CD8-positive, alpha-beta memory T cell (primary cell): ENCODE results near the gene SULT1E1. TPM values are rescaled to one million over a fixed set of nuclear protein-coding genes. Genes with fewer than 3 reads are reported as not detected.
A peak's percentile ranks its signal among the peaks of the same experiment; 100 is the strongest.

ENCODE experiments used
- CTCF ChIA-PET: fragments of 350-600 bp; sonication (Branson Sonifier 250); formaldehyde crosslinking; loops from one replicate; lab custom pipeline; 2021; ENCODE audit warnings: antibody characterized with exemption; lab: Charles Lee
- POLR2A ChIA-PET: fragments of 350-600 bp; sonication (Branson Sonifier 250); formaldehyde crosslinking; loops from one replicate; lab custom pipeline; 2021; ENCODE audit warnings: antibody characterized with exemption; lab: Charles Lee
- DNase-seq, 5 donors: peaks; one replicate each; pipeline versions ENCODE4 v3.0.0 to v3.0.0-alpha.2; 2020 to 2022; ENCODE audit warnings: mixed read lengths in 1 of 5
- H3K27ac ChIP-seq: one replicate; pipeline ENCODE4 v1.7.0; 2013; ENCODE audit warnings: low read depth, mild to moderate bottlenecking, low read length, moderate library complexity
- H3K27me3 ChIP-seq: 2 replicates; pipeline ENCODE4 v1.7.0; 2013; ENCODE audit warnings: low read length, mild to moderate bottlenecking; ENCODE audit not compliant: insufficient read depth, poor library complexity, severe bottlenecking
- H3K36me3 ChIP-seq: 2 replicates; pipeline ENCODE4 v1.7.0; 2013; ENCODE audit warnings: mild to moderate bottlenecking, low read length, moderate library complexity; ENCODE audit not compliant: insufficient read depth
- H3K4me1 ChIP-seq: 2 replicates; pipeline ENCODE4 v1.7.0; 2013; ENCODE audit warnings: mild to moderate bottlenecking, low read length, moderate library complexity; ENCODE audit not compliant: insufficient read depth
- H3K4me3 ChIP-seq: 2 replicates; pipeline ENCODE4 v1.7.0; 2013; ENCODE audit warnings: mild to moderate bottlenecking, low read length
- H3K9me3 ChIP-seq: 2 replicates; pipeline ENCODE4 v1.7.0; 2013; ENCODE audit warnings: mild to moderate bottlenecking, low read length
- H3K27ac Mint-ChIP-seq, 8 donors: one replicate each; pipeline ENCODE4 v1.8.0; 2020 to 2021; ENCODE audit warnings: mixed read lengths in 8 of 8, mild to moderate bottlenecking in 6 of 8, inconsistent platforms in 3 of 8, moderate library complexity in 3 of 8
- H3K27me3 Mint-ChIP-seq, 2 donors: one replicate each; pipeline ENCODE4 v1.8.0; 2020 to 2021; ENCODE audit warnings: mixed read lengths in 2 of 2, mild to moderate bottlenecking in 1 of 2, moderate library complexity in 1 of 2
- H3K36me3 Mint-ChIP-seq, 3 donors: one replicate each; pipeline ENCODE4 v1.8.0; 2020 to 2021; ENCODE audit warnings: mixed read lengths in 3 of 3, inconsistent platforms in 1 of 3, mild to moderate bottlenecking in 1 of 3
- H3K4me1 Mint-ChIP-seq, 3 donors: one replicate each; pipeline ENCODE4 v1.8.0; 2020 to 2021; ENCODE audit warnings: mixed read lengths in 3 of 3, inconsistent platforms in 1 of 3, mild to moderate bottlenecking in 1 of 3
- H3K4me3 Mint-ChIP-seq, 7 donors: one replicate each; pipeline ENCODE4 v1.8.0; 2020 to 2021; ENCODE audit warnings: mixed read lengths in 7 of 7, mild to moderate bottlenecking in 6 of 7, moderate library complexity in 4 of 7, inconsistent platforms in 2 of 7
- H3K9me3 Mint-ChIP-seq, 5 donors: one replicate each; pipeline ENCODE4 v1.8.0; 2020 to 2022; ENCODE audit warnings: mixed read lengths in 5 of 5, mild to moderate bottlenecking in 3 of 5, moderate library complexity in 2 of 5, inconsistent platforms in 1 of 5
- polyA plus RNA-seq: library from polyadenylated mRNA; unstranded; fragments of 300-500 nt; fragmentation: Illumina TruSeq; gene quantifications from one replicate; pipeline ENCODE4 v1.2.3, GENCODE V29; 2021
- total RNA-seq, 2 experiments: library from RNA; stranded (reverse); gene quantifications; one replicate each; pipeline ENCODE4 v1.2.3, GENCODE V29; 2021

SULT1E1 gene
- total and polyA plus RNA-seq, 3 experiments from 2014 or later: not detected

GRCh38 chr4:69838977-69839376, 21.0 kb downstream of the SULT1E1 start:
- ChIA-PET CTCF (no interaction called here), POLR2A (no interaction called here)
- Mint-ChIP-seq H3K9me3 (no peaks in the 10 kb centered on the region), H3K4me1 (no peaks in the 10 kb centered on the region), H3K27me3 (no peaks in the 10 kb centered on the region), H3K27ac (no peak overlapping the region), H3K4me3 (no peak overlapping the region), H3K36me3 (no peaks in the 10 kb centered on the region)
- Histone ChIP-seq H3K4me1 (no peaks in the 10 kb centered on the region), H3K36me3 (no peaks in the 10 kb centered on the region), H3K4me3 (no peak overlapping the region), H3K27me3 (no peaks in the 10 kb centered on the region), H3K27ac (no peak overlapping the region), H3K9me3 (no peaks in the 10 kb centered on the region)
- no peak for DNase-seq

- CTCF ChIA-PET: no interaction called here
- H3K4me3 Mint-ChIP-seq: no peak overlapping the region
- Histone ChIP-seq H3K9me3 (no peaks in the 10 kb centered on the region), H3K36me3 (no peaks in the 10 kb centered on the region), H3K27ac (no peak overlapping the region), H3K27me3 (no peaks in the 10 kb centered on the region), H3K4me3 (no peak overlapping the region), H3K4me1 (no peaks in the 10 kb centered on the region)
- H3K36me3 Mint-ChIP-seq: no peaks in the 10 kb centered on the region
- H3K27ac Mint-ChIP-seq: no peak overlapping the region
- peaks cover 0 to 2% of the 10 kb centered on the region in 2 donors for H3K27me3 Mint-ChIP-seq
- POLR2A ChIA-PET: no interaction called here
- peaks cover 3 to 7% (median 5%) of the 10 kb centered on the region in 3 donors for H3K4me1 Mint-ChIP-seq
- no peaks in the 10 kb centered on the region for H3K9me3 Mint-ChIP-seq
- DNase-seq: no peak
These were observed 23.7 kb downstream of the SULT1E1 start for GRCh38 chr4:69836287-69836686.

- no peaks in the 10 kb centered on the region for H3K9me3 Mint-ChIP-seq
- POLR2A ChIA-PET: no interaction called here
- H3K27ac ChIP-seq: no peak overlapping the region
- no peaks in the 10 kb centered on the region for H3K36me3 Mint-ChIP-seq
- CTCF ChIA-PET: no interaction called here
- H3K36me3 ChIP-seq: no peaks in the 10 kb centered on the region
- no peaks in the 10 kb centered on the region for H3K27me3 ChIP-seq
- DNase-seq: no peak
- no peak overlapping the region for H3K4me3 ChIP-seq
- peaks cover 0 to 2% of the 10 kb centered on the region in 2 donors for H3K27me3 Mint-ChIP-seq
- H3K4me1 ChIP-seq: no peaks in the 10 kb centered on the region
- no peak overlapping the region for H3K4me3 Mint-ChIP-seq
- peaks cover 3 to 7% (median 7%) of the 10 kb centered on the region in 3 donors for H3K4me1 Mint-ChIP-seq
- no peaks in the 10 kb centered on the region for H3K9me3 ChIP-seq
- no peak overlapping the region for H3K27ac Mint-ChIP-seq
These were observed 24.2 kb downstream of the SULT1E1 start for GRCh38 chr4:69835766-69836165.

GRCh38 chr4:69833251-69833650, 26.7 kb downstream of the SULT1E1 start:
- H3K27me3 Mint-ChIP-seq: peaks cover 0 to 2% of the 10 kb centered on the region in 2 donors
- Histone ChIP-seq H3K36me3 (no peaks in the 10 kb centered on the region), H3K4me1 (no peaks in the 10 kb centered on the region), H3K27me3 (no peaks in the 10 kb centered on the region), H3K9me3 (no peaks in the 10 kb centered on the region), H3K27ac (no peak overlapping the region), H3K4me3 (no peak overlapping the region)
- H3K36me3 Mint-ChIP-seq: no peaks in the 10 kb centered on the region
- H3K9me3 Mint-ChIP-seq: peaks cover 0 to 1% (median 0%) of the 10 kb centered on the region in 5 donors
- no peak overlapping the region for H3K27ac Mint-ChIP-seq
- ChIA-PET CTCF (no interaction called here), POLR2A (no interaction called here)
- peaks cover 3 to 7% (median 7%) of the 10 kb centered on the region in 3 donors for H3K4me1 Mint-ChIP-seq
- H3K4me3 Mint-ChIP-seq: no peak overlapping the region
- DNase-seq: no peak

DNA sequence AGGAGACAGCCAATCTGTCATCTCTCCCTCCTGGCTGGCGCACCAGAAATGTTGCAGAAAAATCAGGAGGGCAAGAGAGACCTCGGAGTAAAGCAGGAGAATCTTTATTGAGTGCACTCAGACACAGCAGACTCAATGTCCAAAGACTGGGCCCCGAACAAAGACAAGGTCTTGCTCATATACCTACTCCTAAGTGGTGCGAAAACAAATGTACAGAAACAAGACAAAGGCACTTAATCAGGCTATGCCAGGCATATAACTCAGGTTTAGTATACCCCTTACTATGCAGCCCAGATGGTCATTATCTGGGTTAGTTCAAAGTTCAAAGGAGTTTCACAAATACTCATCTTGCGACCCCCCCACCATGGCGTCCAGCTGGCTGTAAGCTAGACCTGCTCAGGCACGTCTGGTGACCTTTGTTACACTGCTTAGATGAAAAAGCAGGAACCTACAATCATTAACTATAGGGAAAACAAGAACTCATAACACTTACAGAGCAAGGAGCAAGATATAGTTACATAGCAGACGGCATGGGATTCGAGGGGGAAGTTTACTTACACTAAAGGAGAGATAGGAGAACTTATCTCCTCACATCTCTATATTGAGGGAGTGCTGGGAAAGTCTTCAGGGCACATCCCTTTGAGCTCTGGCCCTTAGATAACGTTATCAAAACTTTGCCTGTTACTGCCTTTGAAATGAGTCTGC, 27.5 kb downstream of the SULT1E1 start:
- ChIA-PET CTCF (interaction anchor here (2.3 kb wide), 1 partner anchor 10 kb away, joined by 6 read pairs; no protein-coding TSS in a partner anchor), POLR2A (no interaction called here)
- peaks cover 0 to 1% (median 0%) of the 10 kb centered on the region in 5 donors for H3K9me3 Mint-ChIP-seq
- no peaks in the 10 kb centered on the region for H3K36me3 Mint-ChIP-seq
- H3K4me3 Mint-ChIP-seq: no peak overlapping the region
- peaks cover 3 to 7% (median 7%) of the 10 kb centered on the region in 3 donors for H3K4me1 Mint-ChIP-seq
- peaks cover 0 to 2% of the 10 kb centered on the region in 2 donors for H3K27me3 Mint-ChIP-seq
- H3K27me3 ChIP-seq: no peaks in the 10 kb centered on the region
- no peak overlapping the region for H3K27ac Mint-ChIP-seq
- H3K36me3 ChIP-seq: no peaks in the 10 kb centered on the region
- no peak for DNase-seq
- no peaks in the 10 kb centered on the region for H3K4me1 ChIP-seq
- H3K9me3 ChIP-seq: no peaks in the 10 kb centered on the region
- H3K27ac ChIP-seq: peak overlapping the region; percentile 43
- no peak overlapping the region for H3K4me3 ChIP-seq

GRCh38 chr4:69831646-69832325, 28.2 kb downstream of the SULT1E1 start:
- no peaks in the 10 kb centered on the region for H3K9me3 ChIP-seq
- ChIA-PET CTCF (interaction anchor here (2.3 kb wide), 1 partner anchor 9 kb away, joined by 6 read pairs; no protein-coding TSS in a partner anchor), POLR2A (no interaction called here)
- Mint-ChIP-seq H3K27ac (no peak overlapping the region), H3K9me3 (peaks cover 0 to 1% (median 0%) of the 10 kb centered on the region in 5 donors), H3K4me3 (peak overlapping the region in 6 of 7 donors; percentile 46 to 74 (median 60)), H3K27me3 (peaks cover 0 to 2% of the 10 kb centered on the region in 2 donors), H3K36me3 (no peaks in the 10 kb centered on the region), H3K4me1 (peaks cover 3 to 7% (median 7%) of the 10 kb centered on the region in 3 donors)
- no peaks in the 10 kb centered on the region for H3K4me1 ChIP-seq
- peak overlapping the region; percentile 47 for H3K4me3 ChIP-seq
- H3K36me3 ChIP-seq: no peaks in the 10 kb centered on the region
- no peaks in the 10 kb centered on the region for H3K27me3 ChIP-seq
- peak in 1 of 5 donors; percentile 18 for DNase-seq
- H3K27ac ChIP-seq: peak overlapping the region; percentile 43

DNA sequence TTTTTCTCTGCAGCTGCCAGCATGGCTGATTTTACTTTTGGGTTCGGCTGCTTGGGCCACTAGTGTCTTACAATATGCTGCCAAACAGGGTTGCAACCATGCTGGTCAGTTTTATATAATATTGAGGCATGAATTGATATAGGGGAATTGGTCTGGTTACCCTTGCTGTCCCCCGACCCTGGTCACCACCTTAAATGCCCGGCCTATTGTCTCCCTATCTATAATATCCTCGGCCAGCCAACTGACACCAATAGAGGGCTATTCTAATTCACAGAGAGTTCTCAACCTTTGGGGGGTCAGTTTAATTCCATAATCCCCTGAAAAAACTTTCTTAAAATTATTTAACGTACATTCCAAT, 28.7 kb downstream of the SULT1E1 start:
- H3K36me3 ChIP-seq: no peaks in the 10 kb centered on the region
- peak overlapping the region; percentile 47 for H3K4me3 ChIP-seq
- H3K27ac Mint-ChIP-seq: no peak overlapping the region
- H3K4me1 ChIP-seq: no peaks in the 10 kb centered on the region
- H3K4me3 Mint-ChIP-seq: peak overlapping the region in 1 of 7 donors; percentile 73
- ChIA-PET CTCF (interaction anchor here (2.3 kb wide), 1 partner anchor 8 kb away, joined by 6 read pairs; no protein-coding TSS in a partner anchor), POLR2A (no interaction called here)
- H3K4me1 Mint-ChIP-seq: peaks cover 3 to 7% (median 7%) of the 10 kb centered on the region in 3 donors
- peaks cover 0 to 2% of the 10 kb centered on the region in 2 donors for H3K27me3 Mint-ChIP-seq
- H3K27me3 ChIP-seq: no peaks in the 10 kb centered on the region
- H3K27ac ChIP-seq: no peak overlapping the region
- H3K9me3 Mint-ChIP-seq: peaks cover 0 to 1% (median 0%) of the 10 kb centered on the region in 5 donors
- no peaks in the 10 kb centered on the region for H3K9me3 ChIP-seq
- H3K36me3 Mint-ChIP-seq: no peaks in the 10 kb centered on the region
- DNase-seq: no peak
